ENCODE measurements around the gene MAPK9. TPM values are rescaled to one million over a fixed set of nuclear protein-coding genes. Genes with fewer than 3 reads are reported as not detected.
A peak's percentile ranks its signal among the peaks of the same experiment; 100 is the strongest.

Gene MAPK9
- total and polyA plus RNA-seq, 9 of the 15 experiments (the other 6 are each of a cell fraction or from before 2014, with no cell fraction given) = 4.8 to 58.0 (median 29.9) TPM

- ATAC-seq (no peak), FAIRE-seq (no peak), DNase-seq (ENCODE audit: extremely low read depth in 1 of 4, low spot score in 3 of 4) (no peak)
- peak overlapping the region; percentile 74 for H3K4me2 ChIP-seq (ENCODE audit: insufficient read depth, low read length)
- peaks cover 12% of the 10 kb centered on the region; the same call in 2 of the 3 replicates for H3K36me3 ChIP-seq (ENCODE audit: control insufficient read depth, insufficient read depth, low read length)
- H3K9me1 ChIP-seq (ENCODE audit: control insufficient read depth, insufficient read depth, low read length) = no peaks in the 10 kb centered on the region
- no peaks in the 10 kb centered on the region for H3K9me3 ChIP-seq (replicated peaks; ENCODE audit: control insufficient read depth, insufficient read depth, low read depth, low read length)
- TF ChIP-seq ZNF24 (IDR thresholded peaks at IDR 0.05) (peak; percentile 76), BRD4 (IDR thresholded peaks at IDR 0.05) (no peak), NR2C2 (CRISPR knock-in tag; IDR thresholded peaks at IDR 0.05) (no peak), NR2C2 (tag; IDR thresholded peaks at IDR 0.05) (no peak), SUPT5H (IDR thresholded peaks at IDR 0.05) (no peak), MXI1 (IDR thresholded peaks at IDR 0.05; ENCODE audit: low read depth, low read length) (no peak), E2F5 (CRISPR knock-in tag; IDR thresholded peaks at IDR 0.05) (no peak)
- TF ChIP-seq, protein P1, sequence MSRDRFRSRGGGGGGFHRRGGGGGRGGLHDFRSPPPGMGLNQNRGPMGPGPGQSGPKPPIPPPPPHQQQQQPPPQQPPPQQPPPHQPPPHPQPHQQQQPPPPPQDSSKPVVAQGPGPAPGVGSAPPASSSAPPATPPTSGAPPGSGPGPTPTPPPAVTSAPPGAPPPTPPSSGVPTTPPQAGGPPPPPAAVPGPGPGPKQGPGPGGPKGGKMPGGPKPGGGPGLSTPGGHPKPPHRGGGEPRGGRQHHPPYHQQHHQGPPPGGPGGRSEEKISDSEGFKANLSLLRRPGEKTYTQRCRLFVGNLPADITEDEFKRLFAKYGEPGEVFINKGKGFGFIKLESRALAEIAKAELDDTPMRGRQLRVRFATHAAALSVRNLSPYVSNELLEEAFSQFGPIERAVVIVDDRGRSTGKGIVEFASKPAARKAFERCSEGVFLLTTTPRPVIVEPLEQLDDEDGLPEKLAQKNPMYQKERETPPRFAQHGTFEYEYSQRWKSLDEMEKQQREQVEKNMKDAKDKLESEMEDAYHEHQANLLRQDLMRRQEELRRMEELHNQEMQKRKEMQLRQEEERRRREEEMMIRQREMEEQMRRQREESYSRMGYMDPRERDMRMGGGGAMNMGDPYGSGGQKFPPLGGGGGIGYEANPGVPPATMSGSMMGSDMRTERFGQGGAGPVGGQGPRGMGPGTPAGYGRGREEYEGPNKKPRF (IDR thresholded peaks at IDR 0.05; ENCODE audit: low read depth, low read length) = no peak
- WGBS (ENCODE audit: insufficient coverage, low coverage, missing lambda C conversion rate) = 16% methylated on average over 13 of the region's 13 CpGs
- in situ Hi-C loops (cut with MboI) (no loop called here), intact Hi-C loops (cut with micrococcal nuclease) (loop anchor here (10.0 kb wide), 1 partner anchor 86 kb away; the partner anchor contains the start of gene RASGEF1C)
- no peak overlapping the region for H3K27ac ChIP-seq (ENCODE audit: extremely low read depth, low read depth, low read length)
- POLR2A ChIA-PET = interaction anchor here (1.1 to 2.1 kb wide), 3 partner anchors 9 to 19 kb away, joined by 5 to 12 read pairs (median 6); no protein-coding TSS in a partner anchor
- peaks cover 13 to 37% of the 10 kb centered on the region in 2 experiments; a peak in 4 of 5 replicates for H3K4me1 ChIP-seq (replicated peaks in 1 of 2; ENCODE audit: control insufficient read depth in 2 of 2, insufficient read depth in 2 of 2, low read length in 2 of 2)
- CTCF ChIA-PET (ENCODE audit: low intra/inter-chr PET ratio) = interaction anchor here (0.6 kb wide), 1 partner anchor 81 kb away, joined by 6 read pairs; the partner anchor contains the start of gene RASGEF1C
- H4K20me1 ChIP-seq (replicated peaks; ENCODE audit: control insufficient read depth, insufficient read depth, low read length) = peaks cover 14% of the 10 kb centered on the region
- TSS peak; percentile 65 for BruUV-seq (replicated peaks)
- H3K79me2 ChIP-seq (ENCODE audit: control insufficient read depth, insufficient read depth, low read length) = peaks cover 46% of the 10 kb centered on the region
- no peaks in the 10 kb centered on the region for H3K27me3 ChIP-seq (ENCODE audit: control insufficient read depth in 2 of 2, insufficient read depth in 2 of 2, low read length in 2 of 2)
- no peak overlapping the region for H2AFZ ChIP-seq (ENCODE audit: low read depth, low read length)
- peak overlapping the region; percentile 93 for H3K4me3 ChIP-seq
- peak overlapping the region; percentile 69 to 97; a peak in 3 of 4 replicates for H3K9ac ChIP-seq (ENCODE audit: insufficient read depth in 1 of 2, low read depth in 2 of 2, low read length in 2 of 2)
These were observed 1.2 kb downstream of the MAPK9 start for GRCh38 chr5:180290568-180291233.

Data from K562 (cell line).